HG02973 (cell line): Measurements from ENCODE around the gene NEUROG1.

Source experiments
- ATAC-seq: cut with Tn5 transposase; IDR thresholded peaks from one replicate; pipeline ENCODE4 v1.9.1; 2021; ENCODE audit warnings: moderate library complexity; ENCODE audit not compliant: unreplicated experiment

The NEUROG1 gene

DNA sequence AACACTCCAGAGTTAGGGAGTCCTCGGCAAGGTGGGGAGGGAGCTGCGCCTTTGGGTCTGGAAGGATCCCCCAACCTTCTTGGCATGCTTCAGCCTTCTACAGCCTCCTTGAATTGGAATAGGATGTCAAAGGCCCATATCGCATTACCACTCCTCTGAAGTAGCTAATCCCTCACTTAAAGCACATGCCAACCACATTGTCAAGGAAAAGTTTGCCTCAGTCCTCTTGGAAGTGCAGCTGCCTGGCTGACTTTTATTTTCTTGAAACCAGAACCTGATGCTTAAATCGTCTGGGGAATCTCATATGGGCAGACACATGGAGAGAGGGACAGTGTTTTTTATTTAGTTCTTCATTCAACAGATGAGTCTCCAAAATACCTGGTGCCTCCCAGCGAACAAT, 28.6 kb upstream of the NEUROG1 start:
- no peak for ATAC-seq

GRCh38 chr5:135561266-135561665, 25.5 kb upstream of the NEUROG1 start:
- no peak for ATAC-seq

- peak; percentile 92 for ATAC-seq
Measured at GRCh38 chr5:135560858-135561257, 25.1 kb upstream of the NEUROG1 start.

GRCh38 chr5:135559354-135559753, 23.6 kb upstream of the NEUROG1 start:
- no peak for ATAC-seq

DNA sequence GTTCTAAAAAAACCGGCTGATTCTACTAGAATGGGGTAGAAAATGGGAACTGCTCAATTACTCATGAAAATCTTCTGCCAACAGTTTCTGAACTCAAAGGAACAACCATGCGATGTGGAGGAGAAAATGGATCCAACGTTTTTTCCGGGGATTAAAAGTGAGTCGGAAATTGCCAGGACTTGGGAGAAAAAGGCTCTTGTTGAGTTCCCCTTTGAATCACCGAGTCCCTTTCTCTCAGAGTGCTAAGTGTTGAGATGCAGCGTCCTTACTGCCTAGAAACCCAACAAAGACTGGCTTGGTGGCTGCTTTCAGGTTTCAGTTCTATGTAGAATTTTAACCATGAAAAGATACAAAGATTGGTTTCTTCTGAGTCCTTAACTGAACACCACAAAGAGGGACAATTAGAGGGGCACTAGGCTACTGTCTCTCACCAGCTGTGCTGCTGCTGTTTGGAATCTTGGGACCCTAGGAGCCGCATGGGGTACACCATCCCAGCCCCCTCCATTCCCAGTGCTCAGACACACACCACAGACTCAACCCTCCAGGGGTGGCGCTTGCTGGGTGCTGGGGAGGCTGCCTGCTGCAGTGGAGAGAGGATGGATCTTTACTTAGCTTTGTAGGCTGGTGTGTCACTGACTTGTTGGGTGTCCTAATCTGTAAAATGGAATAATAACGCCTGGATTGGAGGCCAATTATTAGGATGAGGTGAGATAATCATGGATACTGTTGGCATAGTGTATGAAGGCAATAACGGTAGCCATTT, 21.5 kb upstream of the NEUROG1 start:
- ATAC-seq = no peak

GRCh38 chr5:135556620-135557019, 20.9 kb upstream of the NEUROG1 start:
- no peak for ATAC-seq

GRCh38 chr5:135555530-135555929, 19.8 kb upstream of the NEUROG1 start:
- no peak for ATAC-seq

GRCh38 chr5:135553688-135554462, 18.1 kb upstream of the NEUROG1 start:
- ATAC-seq = no peak

DNA sequence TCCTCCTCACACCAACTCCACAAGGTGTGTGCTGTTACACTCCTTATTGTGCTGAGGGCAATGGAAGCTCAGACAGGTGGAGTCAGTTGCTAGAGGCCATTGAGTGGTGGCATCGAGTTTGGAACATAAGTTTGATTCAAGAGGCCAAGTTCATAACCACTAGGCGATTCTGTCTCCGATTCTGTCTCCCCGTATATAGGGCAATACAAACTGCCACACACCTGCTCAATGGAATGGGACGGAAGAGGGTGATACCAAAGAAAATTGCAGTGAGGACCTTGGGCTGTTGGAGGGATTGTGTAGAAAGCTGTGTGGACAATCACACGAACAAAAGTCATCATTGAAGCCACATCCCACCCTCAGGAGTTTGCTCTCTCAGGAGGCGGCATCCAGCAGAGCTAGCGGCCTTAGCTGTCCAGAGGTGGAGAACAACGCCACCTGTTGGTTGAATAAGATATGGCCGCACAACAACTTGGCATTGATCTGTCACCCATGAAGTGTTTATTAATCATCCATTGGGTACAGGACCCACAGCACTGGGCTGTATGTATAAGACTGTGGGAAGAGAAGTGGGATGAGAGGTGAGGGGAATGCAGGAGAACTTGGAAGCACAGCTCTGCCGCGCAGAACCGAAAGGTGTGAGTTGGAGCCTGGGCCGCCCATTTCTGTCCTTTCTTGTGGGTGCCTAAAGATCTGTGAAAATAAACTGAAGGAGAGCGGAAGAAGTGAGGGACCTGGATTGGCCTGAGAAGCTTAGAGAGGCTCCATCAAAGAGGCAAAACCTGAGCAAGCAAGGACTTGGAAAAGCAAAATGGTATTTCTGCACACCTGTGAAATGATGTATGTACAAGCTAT, 16.1 kb upstream of the NEUROG1 start:
- peak; percentile 76 for ATAC-seq

DNA sequence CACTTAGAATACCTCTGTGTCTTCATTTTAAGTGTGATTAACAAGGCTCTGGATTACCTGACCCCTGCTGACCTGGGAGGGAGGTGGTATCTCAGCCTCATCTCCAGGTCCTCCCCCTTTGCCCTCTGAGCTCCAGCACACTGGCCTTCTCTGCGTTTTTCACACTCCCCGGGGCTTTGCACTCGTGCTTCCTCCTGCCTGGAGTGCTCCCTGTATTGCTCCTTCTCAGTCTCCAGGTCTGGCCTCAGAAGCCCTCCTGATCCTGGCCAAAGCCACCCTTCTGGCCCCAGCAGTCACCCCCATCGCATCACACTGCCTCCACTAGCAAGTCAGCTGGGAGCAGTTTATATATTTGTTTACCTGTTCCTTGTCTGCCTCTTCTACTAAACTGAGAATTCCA, 13.6 kb upstream of the NEUROG1 start:
- no peak for ATAC-seq

- ATAC-seq = no peak
Measured at GRCh38 chr5:135547590-135548254, 12.0 kb upstream of the NEUROG1 start.

DNA sequence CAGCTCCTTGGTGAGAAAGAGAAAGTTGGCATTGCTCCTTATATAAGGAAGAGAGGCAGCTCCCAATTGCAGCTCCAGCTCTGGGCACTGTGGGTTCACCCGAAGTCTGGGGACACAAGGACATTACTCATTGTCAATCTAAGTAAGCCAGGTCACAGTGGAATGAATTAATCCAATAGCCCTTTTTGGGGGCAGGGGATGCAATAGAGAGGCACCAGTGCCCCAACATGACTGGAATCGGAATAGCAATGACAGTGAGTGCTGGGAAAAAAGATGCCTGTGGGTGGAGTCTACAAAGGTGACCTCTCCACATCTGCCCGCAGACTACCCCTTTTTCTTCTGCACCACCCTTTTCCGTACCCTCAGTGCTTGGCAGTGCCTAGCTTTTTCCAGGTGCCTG, 11.1 kb upstream of the NEUROG1 start:
- ATAC-seq = no peak

GRCh38 chr5:135546101-135546500, 10.3 kb upstream of the NEUROG1 start:
- ATAC-seq = no peak

- ATAC-seq = no peak
Measured at GRCh38 chr5:135545099-135545498, 9.3 kb upstream of the NEUROG1 start.

DNA sequence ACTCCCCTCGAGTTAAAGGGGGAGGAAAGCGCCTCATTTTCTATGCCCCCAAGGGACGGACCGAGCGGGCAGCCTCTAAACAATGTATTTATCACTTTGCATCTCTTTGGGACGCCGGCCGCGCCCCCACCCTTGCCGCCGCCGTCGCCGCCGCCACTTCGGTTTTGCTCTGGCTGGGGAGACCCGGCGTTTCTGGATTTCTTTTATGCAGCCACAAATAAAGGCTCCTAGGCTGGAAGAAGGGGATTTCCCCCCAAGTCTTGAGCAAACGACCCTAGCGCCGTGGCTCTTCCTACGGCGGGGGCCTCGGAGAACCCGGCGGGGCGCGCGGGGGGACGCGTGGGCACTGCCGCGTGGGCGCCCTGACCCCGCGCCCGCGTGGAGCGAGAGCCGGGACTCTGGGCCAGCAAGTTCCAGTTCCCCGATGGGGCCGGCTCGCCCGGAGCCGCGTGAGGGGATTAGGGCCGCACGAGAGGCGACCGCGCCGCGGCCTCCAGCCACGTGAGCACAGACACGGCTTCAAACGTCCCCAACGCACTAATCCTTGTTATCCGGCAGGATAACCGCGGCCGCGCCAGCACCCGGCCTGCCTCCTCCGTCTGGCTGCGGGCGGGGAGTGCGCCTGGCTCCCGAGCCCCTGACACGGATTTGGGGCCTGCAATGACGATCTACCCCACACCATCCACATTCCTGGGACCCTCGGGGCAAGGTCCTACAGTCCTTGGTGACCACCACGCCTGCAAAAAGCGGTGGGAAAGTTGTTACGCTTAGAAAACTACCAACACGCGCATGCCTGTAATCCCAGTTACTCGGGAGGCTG, 7.9 kb upstream of the NEUROG1 start:
- no peak for ATAC-seq

GRCh38 chr5:135543001-135543484, 7.3 kb upstream of the NEUROG1 start:
- ATAC-seq = no peak

- ATAC-seq = no peak
Measured at GRCh38 chr5:135541807-135542502, 6.2 kb upstream of the NEUROG1 start.

DNA sequence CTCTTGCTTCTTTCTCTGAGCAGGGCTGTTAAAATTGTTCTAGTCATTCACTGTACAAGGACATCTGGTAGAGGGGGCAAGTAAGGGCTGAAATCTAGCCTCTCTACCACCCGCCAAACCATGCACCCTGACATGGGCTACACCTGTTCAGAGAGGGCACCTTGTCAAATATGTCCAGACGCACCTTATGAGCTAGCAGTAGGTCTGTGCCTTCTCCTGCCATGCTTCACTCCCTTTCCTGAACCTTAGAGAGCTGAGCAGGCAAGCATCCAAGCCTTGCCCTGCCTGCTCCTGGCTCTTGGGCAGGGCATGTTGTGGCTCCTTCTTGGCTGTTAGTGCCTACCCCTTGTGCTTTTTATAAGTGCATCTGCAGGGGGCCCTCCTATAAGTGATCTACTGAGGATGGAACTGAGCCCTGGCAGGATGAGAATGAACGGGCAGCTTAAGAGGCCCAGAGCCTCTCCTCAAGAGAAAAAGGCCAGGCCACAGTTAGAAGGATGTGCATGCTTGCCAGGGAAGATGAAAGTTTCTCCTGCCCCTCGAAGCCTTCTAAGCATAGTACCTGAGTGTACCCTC, 3.8 kb upstream of the NEUROG1 start:
- no peak for ATAC-seq

GRCh38 chr5:135538261-135538660, 2.5 kb upstream of the NEUROG1 start:
- no peak for ATAC-seq
